ENCODE data around the gene PTPN22.

PTPN22 gene

DNA sequence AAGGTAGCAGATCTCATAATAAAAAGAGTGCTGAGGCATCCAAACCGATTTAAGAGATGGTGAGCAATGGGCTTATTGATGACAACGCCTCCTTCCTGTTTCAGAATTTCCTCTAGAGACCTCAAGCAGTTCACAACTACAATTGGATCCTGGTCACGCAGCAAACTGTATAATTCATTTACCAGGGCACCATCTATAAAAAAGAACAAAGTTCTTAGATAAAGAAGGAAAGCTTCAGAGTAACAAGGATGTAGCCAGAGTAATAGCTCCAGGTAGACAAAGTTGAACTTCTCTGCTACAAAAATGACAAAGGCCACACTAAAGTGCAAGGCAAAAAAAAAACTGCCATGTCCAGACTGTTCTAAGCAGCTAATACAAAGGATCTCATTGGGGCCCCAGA, 29.7 kb upstream of the PTPN22 start:
- Histone ChIP-seq H3K4me3 (ENCODE audit: low read length) (no peak overlapping the region), H3K27me3 (ENCODE audit: control insufficient read depth, insufficient read depth, low read length) (no peaks in the 10 kb centered on the region), H3K36me3 (ENCODE audit: control insufficient read depth, insufficient read depth, low read length) (peaks cover 5% of the 10 kb centered on the region), H3K4me1 (ENCODE audit: control insufficient read depth, insufficient read depth, low read length) (peaks cover 6% of the 10 kb centered on the region), H3K9ac (ENCODE audit: low read length) (no peak overlapping the region), H3K27ac (ENCODE audit: low read depth, low read length) (no peak overlapping the region)

DNA sequence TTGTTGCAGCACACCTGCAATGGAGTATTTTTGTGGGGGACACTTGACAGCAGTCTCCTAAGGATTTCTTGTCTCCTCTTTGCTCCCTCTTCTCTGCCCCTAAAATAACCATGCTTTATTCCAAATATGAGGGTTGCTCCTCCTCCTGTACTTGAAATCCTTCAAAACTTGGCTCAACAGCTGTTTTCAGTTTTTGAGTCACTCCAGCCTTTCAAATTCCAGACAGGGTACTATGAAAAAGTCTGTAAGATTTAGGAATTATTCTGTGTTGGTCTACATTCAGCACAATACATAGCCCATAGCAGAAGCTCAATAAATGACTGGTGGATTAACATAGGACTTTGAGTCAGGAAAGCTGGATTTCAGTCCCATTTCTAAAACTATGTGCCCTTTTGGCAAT, 27.6 kb upstream of the PTPN22 start:
- Histone ChIP-seq H3K27ac (ENCODE audit: low read depth, low read length) (no peak overlapping the region), H3K9ac (ENCODE audit: low read length) (no peak overlapping the region), H3K4me3 (ENCODE audit: low read length) (no peak overlapping the region), H3K4me1 (ENCODE audit: control insufficient read depth, insufficient read depth, low read length) (peaks cover 5% of the 10 kb centered on the region), H3K27me3 (ENCODE audit: control insufficient read depth, insufficient read depth, low read length) (no peaks in the 10 kb centered on the region), H3K36me3 (ENCODE audit: control insufficient read depth, insufficient read depth, low read length) (peaks cover 5% of the 10 kb centered on the region)

GRCh38 chr1:113898241-113898814, 26.8 kb upstream of the PTPN22 start:
- H3K4me3 ChIP-seq (ENCODE audit: low read length): no peak overlapping the region
- no peaks in the 10 kb centered on the region for H3K4me1 ChIP-seq (ENCODE audit: control insufficient read depth, insufficient read depth, low read length)
- no peak overlapping the region for H3K9ac ChIP-seq (ENCODE audit: low read length)
- H3K27me3 ChIP-seq (ENCODE audit: control insufficient read depth, insufficient read depth, low read length): no peaks in the 10 kb centered on the region
- H3K27ac ChIP-seq (ENCODE audit: low read depth, low read length): no peak overlapping the region
- peaks cover 5% of the 10 kb centered on the region for H3K36me3 ChIP-seq (ENCODE audit: control insufficient read depth, insufficient read depth, low read length)

GRCh38 chr1:113895961-113896360, 24.4 kb upstream of the PTPN22 start:
- no peak overlapping the region for H3K27ac ChIP-seq (ENCODE audit: low read depth, low read length)
- peaks cover 5% of the 10 kb centered on the region for H3K36me3 ChIP-seq (ENCODE audit: control insufficient read depth, insufficient read depth, low read length)
- H3K27me3 ChIP-seq (ENCODE audit: control insufficient read depth, insufficient read depth, low read length): no peaks in the 10 kb centered on the region
- no peaks in the 10 kb centered on the region for H3K4me1 ChIP-seq (ENCODE audit: control insufficient read depth, insufficient read depth, low read length)
- H3K9ac ChIP-seq (ENCODE audit: low read length): no peak overlapping the region
- H3K4me3 ChIP-seq (ENCODE audit: low read length): no peak overlapping the region

DNA sequence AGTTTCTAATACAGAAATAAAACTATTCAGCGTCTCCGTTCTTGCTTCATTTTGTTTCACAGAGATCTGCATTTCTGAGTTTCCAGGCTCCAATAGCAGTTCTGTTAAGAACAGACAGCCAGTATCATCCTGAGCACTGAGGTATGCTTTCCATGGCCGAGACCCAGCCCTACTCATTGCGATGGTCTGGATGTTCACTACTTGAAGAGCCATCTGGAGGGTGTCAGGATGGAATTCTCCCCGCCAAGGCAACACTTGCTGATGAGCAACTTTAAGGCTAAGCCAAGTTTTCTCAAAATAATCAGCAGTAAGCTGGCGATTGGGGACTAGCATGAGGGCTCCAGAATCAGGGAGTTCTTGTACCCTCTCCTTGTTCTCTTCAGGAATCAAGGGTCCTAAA, 23.6 kb upstream of the PTPN22 start:
- no peak overlapping the region for H3K27ac ChIP-seq (ENCODE audit: low read depth, low read length)
- H3K4me3 ChIP-seq (ENCODE audit: low read length): no peak overlapping the region
- no peaks in the 10 kb centered on the region for H3K27me3 ChIP-seq (ENCODE audit: control insufficient read depth, insufficient read depth, low read length)
- peaks cover 5% of the 10 kb centered on the region for H3K36me3 ChIP-seq (ENCODE audit: control insufficient read depth, insufficient read depth, low read length)
- no peak overlapping the region for H3K9ac ChIP-seq (ENCODE audit: low read length)
- H3K4me1 ChIP-seq (ENCODE audit: control insufficient read depth, insufficient read depth, low read length): no peaks in the 10 kb centered on the region

GRCh38 chr1:113893267-113893666, 21.8 kb upstream of the PTPN22 start:
- Histone ChIP-seq H3K4me3 (ENCODE audit: low read length) (no peak overlapping the region), H3K36me3 (ENCODE audit: control insufficient read depth, insufficient read depth, low read length) (peaks cover 2% of the 10 kb centered on the region), H3K9ac (ENCODE audit: low read length) (no peak overlapping the region), H3K27me3 (ENCODE audit: control insufficient read depth, insufficient read depth, low read length) (no peaks in the 10 kb centered on the region), H3K27ac (ENCODE audit: low read depth, low read length) (no peak overlapping the region), H3K4me1 (ENCODE audit: control insufficient read depth, insufficient read depth, low read length) (no peaks in the 10 kb centered on the region)

DNA sequence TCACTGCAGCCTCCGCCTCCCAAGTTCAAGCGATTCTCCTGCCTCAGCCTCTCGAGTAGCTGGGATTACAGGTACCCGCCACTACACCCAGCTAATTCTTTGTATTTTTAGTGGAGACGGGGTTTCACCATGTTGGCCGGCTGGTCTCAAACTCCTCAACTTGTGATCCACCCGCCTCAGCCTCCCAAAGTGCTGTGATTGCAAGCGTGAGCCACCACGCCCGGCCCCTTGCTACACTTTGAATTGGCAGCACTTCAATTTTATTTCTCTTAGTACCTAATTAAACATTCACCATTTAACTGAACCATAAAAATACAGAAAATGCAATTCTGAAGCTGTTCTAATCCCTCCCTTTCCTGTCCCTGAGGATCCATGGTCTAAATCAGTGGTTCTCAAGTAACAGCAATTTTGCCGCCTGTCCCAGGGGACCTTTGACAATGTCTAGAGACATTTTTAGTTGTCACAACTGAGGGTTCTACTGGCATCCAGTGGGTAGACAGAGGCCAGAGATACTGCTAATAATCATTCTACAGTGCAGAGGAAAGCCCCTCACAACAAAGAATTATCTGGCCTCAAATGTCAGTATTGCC, 20.2 kb upstream of the PTPN22 start:
- Histone ChIP-seq H3K27me3 (ENCODE audit: control insufficient read depth, insufficient read depth, low read length) (no peaks in the 10 kb centered on the region), H3K4me3 (ENCODE audit: low read length) (no peak overlapping the region)

DNA sequence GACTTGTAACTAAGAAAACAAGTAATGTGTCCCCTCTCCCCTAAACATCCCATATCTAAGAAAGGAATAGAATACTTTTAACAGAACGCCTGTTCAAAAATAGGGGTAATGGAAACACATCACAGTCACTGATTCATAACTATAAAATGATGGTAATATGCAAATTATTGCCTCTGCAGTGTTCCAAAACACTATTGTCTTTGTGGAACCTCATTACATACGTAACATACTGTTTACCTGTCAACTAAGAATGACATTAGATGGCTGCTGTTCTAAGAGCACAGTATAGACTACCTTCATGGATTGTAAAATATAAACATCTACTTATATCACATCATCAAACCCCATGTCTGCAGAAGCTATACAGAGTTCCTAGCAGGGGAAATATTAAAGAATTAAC, 19.3 kb upstream of the PTPN22 start:
- H3K36me3 ChIP-seq (ENCODE audit: control insufficient read depth, insufficient read depth, low read length): no peaks in the 10 kb centered on the region
- H3K4me1 ChIP-seq (ENCODE audit: control insufficient read depth, insufficient read depth, low read length): no peaks in the 10 kb centered on the region
- no peaks in the 10 kb centered on the region for H3K27me3 ChIP-seq (ENCODE audit: control insufficient read depth, insufficient read depth, low read length)
- no peak overlapping the region for H3K9ac ChIP-seq (ENCODE audit: low read length)
- H3K4me3 ChIP-seq (ENCODE audit: low read length): no peak overlapping the region
- H3K27ac ChIP-seq (ENCODE audit: low read depth, low read length): no peak overlapping the region

More for the DNA sequence above, 20.2 kb upstream of the PTPN22 start:
- H3K4me1 ChIP-seq (ENCODE audit: control insufficient read depth, insufficient read depth, low read length): no peaks in the 10 kb centered on the region
- H3K27ac ChIP-seq (ENCODE audit: low read depth, low read length): no peak overlapping the region
- no peak overlapping the region for H3K9ac ChIP-seq (ENCODE audit: low read length)
- no peaks in the 10 kb centered on the region for H3K36me3 ChIP-seq (ENCODE audit: control insufficient read depth, insufficient read depth, low read length)

DNA sequence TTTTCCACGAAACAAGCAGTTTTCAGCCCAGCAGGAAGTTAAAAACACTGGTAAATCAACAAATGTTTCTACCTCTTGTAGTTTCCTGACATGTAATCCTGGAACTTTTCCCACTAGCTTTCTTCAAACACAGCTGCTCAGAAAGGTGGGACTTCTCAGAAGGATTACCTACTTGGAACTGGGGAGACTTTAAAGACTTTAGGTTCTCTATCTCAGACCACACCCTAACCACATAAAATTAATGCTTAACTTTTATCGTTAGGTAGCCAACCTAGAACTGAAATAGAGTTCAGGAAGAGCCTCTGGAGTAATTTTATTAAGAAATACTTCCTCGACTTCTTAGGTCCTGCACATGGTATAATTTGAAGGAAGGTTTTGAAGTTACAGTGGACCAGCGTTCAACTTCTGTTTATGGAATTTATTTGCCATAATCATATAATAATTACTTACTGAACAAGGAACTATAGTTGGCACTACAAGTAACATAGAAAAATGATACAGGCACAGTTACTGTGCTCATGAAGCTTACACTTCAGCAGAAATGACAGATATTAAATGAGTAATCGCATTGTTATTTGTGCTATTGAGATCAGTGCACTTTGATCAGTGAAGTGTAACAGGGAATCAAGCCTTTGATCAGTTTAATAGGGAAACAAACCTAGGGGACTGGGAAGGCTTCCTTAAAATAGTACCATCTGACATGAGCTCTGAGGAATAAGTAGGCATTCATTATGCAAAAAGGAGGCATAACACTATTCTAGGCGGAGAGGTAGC, 16.1 kb upstream of the PTPN22 start, which contains the start of gene BCL2L15:
Gene BCL2L15 (minus strand): TSS at position 180 of the 774 bp plus-strand sequence. CDS start 206 bp downstream, outside the sequence.
- Histone ChIP-seq H3K27ac (ENCODE audit: low read depth, low read length) (no peak within 1 kb of the TSS), H3K27me3 (ENCODE audit: control insufficient read depth, insufficient read depth, low read length) (no peaks in the 10 kb centered on the region), H3K4me3 (ENCODE audit: low read length) (peak within 1 kb of the TSS; percentile 49), H3K36me3 (ENCODE audit: control insufficient read depth, insufficient read depth, low read length) (no peaks in the 10 kb centered on the region), H3K4me1 (ENCODE audit: control insufficient read depth, insufficient read depth, low read length) (no peaks in the 10 kb centered on the region), H3K9ac (ENCODE audit: low read length) (no peak within 1 kb of the TSS)

GRCh38 chr1:113886417-113887401, 15.2 kb upstream of the PTPN22 start:
- no peak overlapping the region for H3K27ac ChIP-seq (ENCODE audit: low read depth, low read length)
- H3K4me3 ChIP-seq (ENCODE audit: low read length): peak overlapping the region; percentile 49
- no peaks in the 10 kb centered on the region for H3K27me3 ChIP-seq (ENCODE audit: control insufficient read depth, insufficient read depth, low read length)
- no peaks in the 10 kb centered on the region for H3K36me3 ChIP-seq (ENCODE audit: control insufficient read depth, insufficient read depth, low read length)
- H3K4me1 ChIP-seq (ENCODE audit: control insufficient read depth, insufficient read depth, low read length): no peaks in the 10 kb centered on the region
- H3K9ac ChIP-seq (ENCODE audit: low read length): no peak overlapping the region

DNA sequence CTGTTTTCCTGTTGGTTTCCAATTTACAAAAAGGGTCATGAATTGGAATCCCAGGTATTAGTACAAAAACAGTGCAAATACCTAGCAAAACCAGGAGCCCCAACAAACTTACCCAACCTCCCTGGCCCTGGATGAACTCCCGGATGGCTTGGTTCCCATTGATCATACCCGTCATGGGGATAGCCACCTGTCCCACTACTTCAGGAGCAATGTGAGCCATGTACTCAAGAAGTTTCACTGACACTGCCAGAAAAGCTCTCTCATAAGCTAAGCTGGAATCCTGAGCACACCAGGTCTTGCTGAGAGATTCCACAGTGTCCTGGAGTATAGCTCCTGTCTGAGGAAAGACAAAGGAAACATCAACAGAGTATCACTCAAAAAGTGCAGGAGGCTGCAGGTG, 10.1 kb upstream of the PTPN22 start:
- H3K36me3 ChIP-seq (ENCODE audit: control insufficient read depth, insufficient read depth, low read length): no peaks in the 10 kb centered on the region
- no peaks in the 10 kb centered on the region for H3K4me1 ChIP-seq (ENCODE audit: control insufficient read depth, insufficient read depth, low read length)
- H3K27me3 ChIP-seq (ENCODE audit: control insufficient read depth, insufficient read depth, low read length): no peaks in the 10 kb centered on the region
- H3K9ac ChIP-seq (ENCODE audit: low read length): no peak overlapping the region
- H3K27ac ChIP-seq (ENCODE audit: low read depth, low read length): no peak overlapping the region
- no peak overlapping the region for H3K4me3 ChIP-seq (ENCODE audit: low read length)

- H3K27ac ChIP-seq (ENCODE audit: low read depth, low read length): no peak overlapping the region
- H3K27me3 ChIP-seq (ENCODE audit: control insufficient read depth, insufficient read depth, low read length): no peaks in the 10 kb centered on the region
- H3K9ac ChIP-seq (ENCODE audit: low read length): no peak overlapping the region
- no peaks in the 10 kb centered on the region for H3K4me1 ChIP-seq (ENCODE audit: control insufficient read depth, insufficient read depth, low read length)
- H3K4me3 ChIP-seq (ENCODE audit: low read length): no peak overlapping the region
- no peaks in the 10 kb centered on the region for H3K36me3 ChIP-seq (ENCODE audit: control insufficient read depth, insufficient read depth, low read length)
Observed at GRCh38 chr1:113879739-113880038, 8.2 kb upstream of the PTPN22 start.
